HG03159 (cell line): ENCODE measurements around the gene SRGAP2B.
A peak's percentile ranks its signal among the peaks of the same experiment; 100 is the strongest.
"Not testable (repeated sequence)": the region's sequence is repeated elsewhere in the genome, so short reads cannot be mapped to it uniquely, and the experiment has no call there.

Experiments used
- ATAC-seq: cut with Tn5 transposase; IDR thresholded peaks from one replicate; pipeline ENCODE4 v1.9.1; 2021; ENCODE audit warnings: mild to moderate bottlenecking, moderate library complexity; ENCODE audit not compliant: unreplicated experiment

SRGAP2B gene

DNA sequence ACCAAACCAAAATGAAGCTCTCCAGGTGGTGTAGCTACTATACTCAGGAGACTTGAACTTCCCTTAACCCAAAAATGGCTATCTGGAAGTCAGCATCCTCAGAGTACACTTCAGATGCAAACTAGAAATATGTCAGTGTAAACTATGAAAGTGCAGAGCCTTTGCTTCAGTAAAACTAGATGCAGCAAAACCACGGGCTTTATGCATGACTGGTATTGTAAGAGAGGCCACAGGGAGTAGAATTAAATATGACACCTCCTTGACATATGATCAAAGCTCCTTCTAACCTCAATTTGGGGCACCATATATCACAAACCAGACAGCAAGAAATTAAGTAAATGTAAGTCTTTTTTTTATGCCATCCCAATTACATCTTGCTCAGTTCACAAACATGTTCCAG, 47.6 kb downstream of the SRGAP2B start:
- ATAC-seq, result not testable (repeated sequence)

DNA sequence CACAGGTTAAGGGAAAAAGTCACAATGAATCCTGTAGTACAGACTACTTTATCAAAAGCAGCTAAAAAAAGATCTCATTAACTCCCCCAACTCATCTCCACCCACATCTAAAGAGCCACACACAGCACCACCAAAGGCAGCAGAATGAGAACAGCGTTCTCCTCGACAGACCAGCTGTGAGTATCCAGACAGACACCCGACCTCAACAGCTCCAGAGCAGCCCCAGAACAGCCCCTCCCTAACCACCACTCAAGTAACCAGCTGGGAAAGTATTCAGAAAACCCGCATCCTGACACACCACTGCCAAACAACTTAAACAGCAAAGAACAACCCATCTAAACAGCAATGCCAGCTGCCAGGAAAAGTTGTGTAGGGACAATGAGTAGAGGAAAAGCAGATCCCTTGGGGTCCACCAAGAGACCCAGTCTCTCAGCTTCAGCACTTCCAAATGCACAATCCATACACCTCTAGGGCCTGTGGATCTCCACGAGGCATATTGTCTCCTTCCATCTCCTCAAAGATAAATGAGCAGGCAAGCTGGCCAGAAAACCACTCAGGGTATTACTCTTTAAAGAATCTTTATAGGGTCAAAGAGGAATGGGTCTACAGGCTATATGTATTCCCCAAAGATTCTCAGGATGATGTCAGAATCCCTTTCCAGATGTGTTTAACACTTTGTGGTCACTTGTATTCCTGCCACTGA, 49.4 kb downstream of the SRGAP2B start:
- ATAC-seq, result not testable (repeated sequence)

DNA sequence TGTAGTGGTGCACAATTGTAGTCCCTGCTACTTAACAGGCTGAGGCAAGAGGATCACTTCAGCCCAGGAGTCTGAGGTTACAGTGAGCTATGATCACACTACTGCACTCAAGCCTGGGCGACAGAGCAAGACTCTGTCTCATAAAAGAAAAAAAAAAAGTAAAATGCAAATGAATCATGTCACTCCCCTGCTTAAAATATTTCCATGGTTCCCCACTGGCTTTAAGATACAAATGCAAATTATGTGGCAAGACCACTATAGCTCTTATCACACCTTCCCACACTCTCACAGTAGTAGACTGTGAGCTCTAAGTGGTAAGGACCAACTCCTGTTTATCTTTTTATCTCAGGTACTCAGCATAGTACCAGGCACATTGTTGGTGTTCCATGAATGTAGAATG, 53.6 kb downstream of the SRGAP2B start:
- peak; percentile 86 for ATAC-seq

DNA sequence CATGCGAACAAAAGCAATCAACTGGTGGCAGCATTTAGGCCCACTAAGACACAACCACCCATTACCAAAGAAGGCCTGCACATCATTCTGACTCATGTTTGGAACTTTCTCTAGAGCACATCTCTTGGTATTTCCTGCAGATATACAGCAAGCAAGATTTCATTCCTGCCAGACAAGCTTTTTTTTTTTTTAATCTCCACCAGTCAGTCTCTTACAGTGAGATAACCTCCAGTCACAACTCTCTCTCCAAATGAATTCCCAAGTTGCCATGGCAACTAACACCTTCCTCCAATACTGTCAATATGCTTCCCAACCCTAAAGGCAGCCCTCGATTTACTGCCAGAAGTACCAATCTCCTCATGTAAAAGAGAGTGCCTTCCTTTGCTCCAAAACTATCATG, 59.1 kb downstream of the SRGAP2B start:
- not testable (repeated sequence) for ATAC-seq

DNA sequence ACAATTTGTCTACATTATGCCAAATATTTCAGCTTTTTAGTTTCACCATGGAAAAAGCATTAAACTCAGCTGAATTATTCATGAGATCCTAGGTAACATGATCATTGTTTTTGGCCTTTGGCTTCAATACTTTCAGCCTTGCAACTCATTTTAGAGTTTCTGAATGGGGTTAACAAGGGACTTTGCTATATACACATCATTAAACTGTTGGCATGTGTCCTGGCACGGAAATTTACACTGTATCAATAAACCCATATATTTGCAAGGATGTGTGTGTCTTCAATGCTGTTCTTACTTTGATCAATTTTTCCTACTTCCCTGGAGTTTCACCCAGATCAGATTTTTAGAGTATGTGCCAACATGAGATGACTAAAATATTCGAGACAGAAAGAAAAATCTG, 61.6 kb downstream of the SRGAP2B start:
- not testable (repeated sequence) for ATAC-seq

DNA sequence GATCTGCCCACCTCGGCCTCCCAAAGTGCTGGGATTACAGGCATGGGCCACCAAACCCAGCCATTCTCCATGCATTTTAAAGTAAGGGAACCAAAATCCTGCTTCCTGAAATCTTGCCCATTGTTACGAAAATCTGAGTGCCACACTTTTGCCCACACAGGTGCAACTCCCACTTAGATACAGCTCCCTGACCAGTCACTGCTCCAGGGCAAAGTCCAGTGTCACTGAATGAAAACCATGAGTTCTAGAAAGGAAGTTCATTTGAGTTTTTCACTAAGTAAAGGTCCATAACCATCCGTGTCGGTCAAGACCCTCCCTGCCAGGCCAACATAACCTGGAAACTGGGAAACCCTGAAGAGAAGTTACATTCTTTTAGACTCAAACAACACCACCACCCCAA, 67.9 kb downstream of the SRGAP2B start:
- ATAC-seq, result not testable (repeated sequence)

DNA sequence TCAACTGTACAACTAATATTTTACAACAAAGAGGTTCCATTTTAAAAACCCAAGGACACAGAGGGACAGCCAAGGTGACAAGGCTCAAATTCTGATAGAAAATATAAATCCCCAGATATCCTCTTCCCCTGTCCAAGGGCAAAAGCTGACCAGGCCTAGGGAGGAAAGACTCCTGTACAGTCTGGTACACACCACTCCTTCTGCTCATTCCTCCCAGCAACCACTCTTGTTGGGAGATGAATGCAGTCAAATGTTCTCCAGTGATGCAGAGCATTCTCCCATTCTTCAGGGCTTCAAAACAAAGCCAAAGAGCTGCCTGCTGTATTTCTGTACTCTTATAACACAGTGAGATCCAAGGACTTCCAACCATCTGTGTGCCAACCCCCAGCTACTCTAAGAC, 69.8 kb downstream of the SRGAP2B start:
- not testable (repeated sequence) for ATAC-seq

DNA sequence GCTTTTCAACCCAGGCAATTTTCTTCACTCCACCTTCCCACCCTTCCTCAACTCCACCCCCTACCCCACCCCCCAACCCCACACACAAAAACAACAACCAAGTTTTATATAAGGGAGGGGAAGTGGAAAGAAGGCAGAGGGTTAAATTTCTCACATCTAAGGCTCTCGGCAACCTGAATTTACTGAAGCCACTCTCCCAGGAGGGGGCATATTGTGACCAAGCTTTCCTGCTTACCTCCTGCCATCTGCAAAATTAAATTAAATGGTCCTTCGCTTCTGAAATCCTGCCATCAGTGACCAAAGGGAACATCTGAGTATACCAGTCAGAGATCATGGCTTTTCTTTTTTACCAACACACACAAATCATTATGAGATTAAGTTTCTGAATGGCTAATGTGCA, 72.9 kb downstream of the SRGAP2B start:
- ATAC-seq, result not testable (repeated sequence)

DNA sequence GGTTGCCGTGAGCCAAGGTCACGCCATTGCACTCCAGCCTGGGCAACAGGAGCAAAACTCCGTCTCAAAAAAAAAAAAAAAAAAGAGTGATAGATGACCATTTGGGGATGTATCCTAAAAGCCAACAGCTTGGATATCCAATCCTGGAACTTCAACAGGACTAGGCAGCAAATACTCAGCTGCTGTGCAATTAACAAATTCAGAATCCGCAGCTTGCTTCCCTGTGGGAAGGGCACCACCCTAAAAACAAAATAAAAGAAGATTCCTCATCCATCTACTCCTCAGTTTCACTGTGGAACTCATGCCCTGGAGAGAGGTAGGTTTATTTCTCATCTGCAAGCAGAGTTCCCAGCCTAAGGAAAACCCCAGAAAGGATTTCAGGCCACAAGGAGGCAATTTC, 73.4 kb downstream of the SRGAP2B start:
- not testable (repeated sequence) for ATAC-seq

DNA sequence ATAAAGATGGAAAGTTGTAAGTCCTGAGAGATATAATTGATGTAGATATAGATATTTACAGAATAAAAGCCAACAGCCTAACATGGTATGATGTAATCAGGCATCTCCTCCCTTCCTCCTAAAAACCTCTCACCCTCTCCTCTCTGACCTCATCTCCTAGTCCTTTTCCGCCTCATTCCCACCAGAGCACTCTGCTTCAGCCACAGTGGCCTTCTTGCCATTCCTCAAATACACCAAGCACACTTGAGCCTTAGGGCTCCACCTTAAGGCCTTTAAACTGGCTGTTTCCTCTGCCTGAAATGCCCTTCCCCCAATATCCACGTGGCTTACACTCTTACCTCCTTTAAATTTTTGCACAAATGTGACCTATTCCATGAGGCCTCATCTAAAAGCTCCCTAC, 75.4 kb downstream of the SRGAP2B start:
- ATAC-seq, result not testable (repeated sequence)

DNA sequence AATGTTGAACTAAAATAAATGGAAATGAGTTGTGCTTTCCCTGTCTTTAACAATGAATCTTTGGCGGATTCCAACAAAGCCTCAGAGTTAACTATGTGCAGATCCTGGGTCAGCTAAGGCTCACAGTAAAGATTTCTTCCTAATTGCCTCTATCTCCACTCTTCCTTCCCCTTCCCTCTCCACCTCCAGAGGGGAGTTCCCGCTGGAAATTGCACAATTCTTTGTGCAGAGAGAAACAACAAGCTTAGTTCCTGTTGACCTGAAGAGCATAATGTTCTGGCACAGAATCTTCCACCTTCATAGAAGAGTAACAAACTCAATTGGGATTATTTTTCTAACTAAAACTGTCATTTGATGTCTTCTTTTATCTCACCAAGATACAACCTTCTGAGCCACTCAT, 77.4 kb downstream of the SRGAP2B start:
- not testable (repeated sequence) for ATAC-seq

DNA sequence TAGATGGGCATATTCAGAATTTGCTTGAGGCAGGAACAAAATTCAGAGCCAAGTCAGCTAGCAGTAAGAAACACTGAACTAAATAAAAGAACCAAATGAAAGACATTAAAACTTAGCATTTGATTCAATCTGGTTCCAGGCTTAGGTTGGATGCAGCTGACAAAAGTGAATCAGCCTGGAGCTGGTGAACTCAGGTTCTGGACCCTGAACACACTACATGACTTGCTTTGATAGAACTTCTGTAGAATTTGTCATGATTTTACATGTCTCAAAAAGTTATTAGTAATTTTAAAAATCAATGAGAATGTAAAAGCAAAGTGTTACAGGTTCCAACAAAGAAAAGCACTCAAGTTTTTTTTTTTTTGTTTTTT, 78.7 kb downstream of the SRGAP2B start:
- not testable (repeated sequence) for ATAC-seq

DNA sequence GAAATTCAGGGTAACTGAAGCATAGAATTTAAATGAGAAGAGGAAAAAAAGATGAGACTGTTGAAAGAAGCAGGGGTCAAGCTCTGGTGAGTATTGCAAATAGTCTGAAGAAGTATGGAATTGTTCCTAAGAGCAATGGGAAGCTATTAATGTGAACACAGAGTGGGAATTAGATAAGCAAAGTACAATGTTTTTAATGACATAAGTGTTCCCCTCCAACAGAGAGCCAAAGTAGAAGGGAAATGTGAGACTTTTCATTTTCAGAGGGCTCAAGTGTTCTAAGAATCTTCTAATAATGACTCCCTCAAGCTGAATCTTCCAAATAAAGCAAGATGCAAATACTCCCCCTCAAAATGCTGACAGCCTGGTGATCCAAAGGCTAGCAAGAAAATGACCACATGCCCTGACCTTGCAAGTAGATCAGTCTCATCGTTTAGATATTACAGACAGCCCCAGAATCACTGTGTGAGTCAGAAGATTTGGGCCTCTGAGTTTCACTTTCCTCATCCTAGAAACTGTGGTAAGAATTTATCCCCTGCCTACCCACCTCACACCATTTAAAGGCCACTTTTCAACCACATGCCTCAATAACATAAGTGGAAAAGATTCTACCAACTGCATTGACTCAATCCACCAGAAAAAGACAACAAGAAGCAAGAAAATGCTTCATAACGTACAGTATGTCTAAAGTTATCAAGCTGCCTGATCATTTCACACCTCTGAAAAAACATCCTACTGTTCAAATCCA, 79.2 kb downstream of the SRGAP2B start:
- ATAC-seq, result peak; percentile 61

DNA sequence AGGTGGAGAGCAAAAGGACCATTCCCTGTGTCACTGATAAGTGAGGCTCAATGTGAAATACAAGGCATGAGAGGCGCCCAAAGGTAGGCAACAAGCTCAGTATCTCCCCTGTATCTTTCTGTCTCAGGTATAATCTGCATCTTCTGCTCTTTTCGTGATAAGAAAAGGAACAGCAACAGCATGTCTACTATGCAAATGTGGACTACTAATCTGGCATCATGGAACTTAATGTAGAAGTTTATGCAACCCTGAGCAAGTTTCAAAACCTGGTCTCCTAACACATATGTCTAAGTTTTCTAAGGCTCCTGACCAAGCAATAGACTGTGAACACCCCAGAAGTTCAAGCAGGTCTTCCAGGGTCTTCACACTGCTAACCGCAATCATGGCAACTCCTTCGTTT, 81.8 kb downstream of the SRGAP2B start:
- ATAC-seq, result not testable (repeated sequence)

DNA sequence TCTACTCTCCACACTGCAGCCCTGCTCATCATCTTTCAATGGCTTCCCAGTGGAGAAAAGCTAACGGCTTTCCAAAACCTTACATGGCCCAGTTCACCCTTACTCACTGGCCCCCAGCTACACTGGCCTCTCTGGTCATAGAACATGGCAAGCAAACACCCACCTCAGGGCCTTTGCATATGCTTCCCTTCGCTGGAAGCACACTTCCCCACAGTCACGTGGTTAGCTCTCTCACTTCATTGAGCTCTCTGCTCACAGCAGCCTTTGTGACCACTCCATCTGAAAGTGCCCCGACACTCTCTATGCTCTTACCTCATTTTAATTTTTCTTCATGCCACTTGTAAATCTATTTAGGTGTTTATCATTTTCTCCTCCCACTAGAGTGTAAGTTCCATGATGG, 83.3 kb downstream of the SRGAP2B start:
- not testable (repeated sequence) for ATAC-seq

DNA sequence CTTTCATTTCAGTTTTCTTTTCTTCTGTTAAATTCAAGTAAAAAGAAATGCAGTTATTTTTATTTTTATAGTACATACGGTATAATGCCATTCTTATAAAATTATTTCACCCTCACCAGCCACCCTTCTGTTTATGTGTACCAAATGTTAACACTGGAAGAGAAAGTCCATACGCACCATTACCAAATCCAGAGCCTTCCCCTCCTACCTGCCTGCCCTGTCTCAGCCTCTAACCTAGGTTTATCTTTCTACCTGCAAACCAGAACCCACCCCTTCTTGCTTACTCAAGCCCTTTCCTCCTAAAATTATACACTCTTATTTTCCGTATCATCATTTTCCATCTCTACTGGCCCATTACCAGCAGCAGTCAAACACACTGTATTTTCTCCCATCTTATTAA, 84.5 kb downstream of the SRGAP2B start:
- ATAC-seq, result not testable (repeated sequence)

DNA sequence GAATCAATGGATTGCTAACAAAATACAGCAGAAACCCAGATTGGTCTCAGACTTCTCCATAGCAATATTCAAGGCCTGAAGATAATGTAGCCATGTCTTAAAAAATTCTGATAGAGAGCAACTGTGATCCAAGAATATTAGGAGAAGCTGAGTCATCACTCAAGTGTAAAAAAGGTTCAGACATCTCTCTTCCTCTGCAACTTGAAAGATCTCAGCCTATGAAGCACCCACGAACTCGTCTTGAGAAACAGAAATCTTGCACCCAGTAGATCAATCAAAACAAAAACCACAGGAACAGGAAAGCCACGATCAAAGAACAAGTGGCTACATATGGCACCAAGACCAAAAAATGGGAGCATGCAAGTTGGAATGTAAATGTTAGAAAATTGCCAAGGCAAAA, 85.2 kb downstream of the SRGAP2B start:
- not testable (repeated sequence) for ATAC-seq

DNA sequence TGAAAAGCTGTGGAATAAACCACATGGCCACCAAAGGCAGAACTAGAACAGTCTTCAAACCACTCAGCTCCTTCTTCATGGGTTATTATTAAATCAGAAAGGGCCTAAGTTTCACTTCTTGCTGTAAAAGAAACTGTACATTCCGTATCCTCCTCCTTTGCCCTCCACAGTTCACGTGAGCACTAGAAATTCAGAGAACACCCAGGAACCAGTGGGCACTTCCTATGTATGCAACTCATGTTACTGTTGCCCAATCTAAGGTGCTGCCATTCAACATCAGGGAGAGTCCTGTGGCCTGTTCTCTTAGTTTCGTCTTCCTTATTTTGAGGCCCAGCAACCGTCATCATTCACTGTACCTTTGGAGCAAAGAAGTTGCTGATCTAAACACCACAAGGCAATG, 86.7 kb downstream of the SRGAP2B start:
- peak; percentile 52 for ATAC-seq

DNA sequence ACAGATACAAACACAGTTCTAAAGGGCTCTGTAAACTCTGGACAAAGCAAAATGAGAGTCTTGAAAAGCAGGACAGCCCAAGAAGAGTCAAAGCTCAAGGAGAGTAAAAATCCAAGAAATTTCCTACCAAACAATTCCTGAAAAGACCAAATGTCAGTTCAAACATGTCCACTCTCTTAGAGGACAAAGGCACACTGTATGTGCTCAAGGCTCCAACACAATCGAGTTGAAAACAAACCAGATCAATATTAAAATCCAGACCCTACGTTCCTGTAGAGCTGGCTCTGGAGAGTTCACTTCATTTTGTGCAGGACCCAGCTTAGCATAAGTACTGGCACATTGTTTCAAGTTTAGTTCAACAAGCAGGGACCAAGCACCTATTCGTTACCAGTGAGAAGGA, 90.0 kb downstream of the SRGAP2B start:
- not testable (repeated sequence) for ATAC-seq

DNA sequence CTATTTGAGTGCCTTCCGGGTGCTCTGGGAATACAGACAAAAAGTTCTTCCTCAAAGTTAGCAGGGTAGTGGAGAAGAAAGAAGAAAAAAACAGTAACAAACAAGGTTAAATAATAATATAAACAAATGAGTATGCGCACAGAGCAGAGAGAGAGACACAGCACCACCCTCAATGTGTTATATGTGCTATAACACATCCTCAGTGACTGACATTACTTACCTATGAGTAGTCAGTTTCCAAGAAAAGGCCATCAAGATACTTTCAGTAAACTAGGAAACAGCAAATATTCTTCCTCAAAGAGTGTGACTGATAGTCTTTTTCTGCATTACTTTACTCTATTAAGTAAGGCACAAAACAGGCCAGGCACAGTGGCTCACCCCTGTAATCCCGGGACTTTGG, 93.7 kb downstream of the SRGAP2B start:
- ATAC-seq, result not testable (repeated sequence)

DNA sequence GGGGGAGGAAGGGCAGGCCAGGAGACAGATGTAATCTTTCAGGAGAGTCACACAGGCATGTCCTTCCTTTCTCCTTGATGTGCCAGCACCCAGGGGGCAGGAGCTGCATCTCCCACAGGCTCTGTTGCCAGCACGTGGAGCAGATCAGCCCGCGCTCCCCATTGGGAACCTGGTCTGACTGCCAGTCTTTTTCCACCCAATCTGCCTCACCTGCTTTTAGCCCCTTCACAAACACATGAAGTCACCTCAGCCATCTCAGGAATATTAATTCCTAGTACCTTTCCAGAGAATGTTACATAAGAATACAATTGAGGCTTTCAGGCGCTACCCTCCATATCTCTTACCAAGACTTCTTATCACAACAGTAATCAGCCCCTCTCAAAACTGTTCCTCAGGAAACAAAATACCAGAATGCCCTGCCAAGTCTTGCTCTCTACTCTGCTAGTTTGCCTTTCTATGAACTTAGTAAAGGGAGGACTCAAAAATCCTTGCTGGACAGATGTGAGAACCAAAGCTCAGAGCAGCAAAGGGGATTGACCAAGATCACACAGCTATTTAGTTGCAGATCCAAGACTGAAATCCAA, 94.3 kb downstream of the SRGAP2B start:
- ATAC-seq, result not testable (repeated sequence)
